GM18861 (cell line): ENCODE measurements around the gene IRF9.

Experiments used
- ATAC-seq: cut with Tn5 transposase; IDR thresholded peaks from one replicate; pipeline ENCODE4 v1.9.1; 2021; ENCODE audit not compliant: unreplicated experiment

IRF9 gene

DNA sequence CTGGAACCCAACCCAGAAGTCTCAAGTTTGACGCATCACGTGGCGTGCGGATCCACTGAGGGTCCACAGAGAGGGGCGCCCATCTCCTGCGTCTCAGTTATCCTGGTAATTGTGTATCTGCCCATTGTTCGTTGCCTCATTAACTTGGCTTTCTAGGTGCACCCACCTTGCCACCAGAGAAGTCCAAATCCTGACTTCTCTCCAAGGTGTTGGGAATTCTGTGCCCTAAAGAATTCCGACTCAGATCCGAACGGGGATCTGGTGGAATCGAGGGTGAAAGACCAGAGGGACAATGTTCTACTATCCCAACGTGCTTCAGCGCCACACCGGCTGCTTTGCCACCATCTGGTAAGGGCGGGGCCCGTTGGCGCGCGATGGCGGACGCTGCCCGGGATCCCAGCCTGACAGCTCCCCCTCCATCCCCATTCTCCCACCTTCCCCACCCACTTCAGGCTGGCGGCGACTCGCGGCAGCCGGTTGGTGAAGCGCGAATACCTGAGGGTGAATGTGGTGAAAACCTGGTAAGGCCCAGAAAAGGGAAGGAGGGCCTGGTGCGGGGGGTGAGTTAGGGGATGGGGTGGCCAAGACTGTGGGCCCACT, 11.3 kb downstream of the IRF9 start:
- ATAC-seq = no peak

DNA sequence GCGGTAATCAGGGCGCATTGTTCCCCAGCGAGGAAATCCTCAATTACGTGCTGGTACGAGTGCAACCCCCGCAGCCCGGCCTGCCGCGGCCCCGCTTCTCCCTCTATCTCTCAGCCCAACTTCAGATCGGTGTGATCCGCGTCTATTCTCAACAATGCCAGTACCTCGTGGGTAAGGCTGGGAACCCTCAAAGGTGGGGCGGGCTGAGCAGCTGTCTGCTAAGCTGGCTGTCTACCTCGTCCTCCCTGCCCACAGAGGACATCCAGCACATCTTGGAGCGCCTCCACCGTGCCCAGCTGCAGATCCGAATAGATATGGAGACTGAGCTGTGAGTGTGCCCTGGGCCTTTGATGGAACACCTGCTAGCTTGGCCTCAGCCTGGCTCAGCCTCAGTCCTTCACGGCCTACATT, 11.8 kb downstream of the IRF9 start:
- ATAC-seq = no peak

DNA sequence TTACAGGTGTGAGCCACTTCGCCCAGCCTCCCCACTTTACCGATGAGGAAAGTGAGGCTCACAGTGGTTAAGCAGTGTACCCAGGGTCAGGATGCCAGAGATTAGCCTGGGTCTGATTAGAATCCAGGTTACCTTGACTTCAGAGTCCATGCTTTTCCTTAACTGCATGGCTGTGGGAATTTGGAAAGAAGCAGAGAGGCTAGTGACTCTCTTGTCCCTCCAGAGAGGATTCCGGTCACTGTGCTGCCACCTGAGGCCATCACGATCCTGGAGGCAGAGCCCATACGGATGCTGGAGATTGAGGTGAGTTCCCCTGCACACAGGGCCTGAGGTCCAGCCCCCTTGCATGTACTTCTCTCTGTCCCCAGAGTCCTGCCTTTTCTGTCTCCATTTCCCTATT, 15.5 kb downstream of the IRF9 start:
- ATAC-seq = no peak

DNA sequence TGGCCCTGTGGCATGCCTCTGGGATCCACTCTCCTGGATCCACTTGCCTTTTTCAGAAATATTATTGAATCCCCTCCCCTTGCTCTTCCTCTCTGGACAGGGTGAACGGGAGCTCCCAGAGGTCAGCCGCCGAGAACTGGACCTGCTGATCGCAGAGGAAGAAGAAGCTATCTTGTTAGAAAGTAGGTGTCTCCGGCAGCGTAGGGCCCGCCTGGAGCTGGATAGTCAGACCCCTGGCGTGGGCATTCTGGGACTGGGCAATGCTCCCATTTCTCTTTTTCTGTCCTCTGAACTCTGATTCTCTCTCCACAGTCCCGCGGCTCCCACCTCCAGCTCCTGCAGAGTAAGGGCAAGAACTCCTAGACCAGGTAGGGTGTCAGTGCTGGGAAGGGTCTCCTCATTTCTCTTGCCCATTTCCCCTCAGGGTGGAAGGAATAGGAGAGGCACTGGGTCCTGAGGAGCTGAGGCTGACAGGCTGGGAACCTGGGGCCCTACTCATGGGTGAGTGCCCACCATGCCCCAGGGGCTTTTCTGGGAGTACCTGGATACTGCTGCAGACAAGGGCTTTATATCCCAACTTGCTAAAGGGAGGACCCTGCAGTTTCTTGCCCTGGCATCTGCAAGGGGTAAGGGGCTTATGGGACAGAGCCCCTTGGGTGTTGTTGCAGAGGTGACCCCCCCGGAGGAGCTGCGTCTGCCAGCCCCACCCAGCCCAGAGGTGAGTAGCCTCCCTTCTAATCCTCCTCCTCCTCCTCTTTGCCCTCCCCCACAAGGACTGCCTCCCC, 16.2 kb downstream of the IRF9 start:
- ATAC-seq = no peak

DNA sequence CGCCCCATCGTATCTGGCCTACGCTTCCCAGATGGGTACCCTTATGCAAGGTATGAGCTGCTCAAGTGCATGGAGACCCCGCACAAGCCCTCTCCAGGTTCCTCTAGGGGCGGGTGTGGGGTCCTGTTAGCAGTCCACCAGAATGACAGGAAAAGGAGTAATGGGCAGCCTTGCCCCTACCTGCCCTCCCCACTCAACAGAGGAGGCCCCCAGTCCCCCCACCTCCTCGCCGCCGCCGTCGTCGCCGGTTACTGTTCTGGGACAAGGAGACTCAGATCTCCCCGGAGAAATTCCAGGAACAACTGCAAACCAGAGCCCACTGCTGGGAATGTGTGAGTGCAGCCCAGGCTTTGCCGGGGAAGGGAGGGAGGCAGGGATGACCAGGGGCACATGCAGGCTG, 16.8 kb downstream of the IRF9 start:
- ATAC-seq = no peak

DNA sequence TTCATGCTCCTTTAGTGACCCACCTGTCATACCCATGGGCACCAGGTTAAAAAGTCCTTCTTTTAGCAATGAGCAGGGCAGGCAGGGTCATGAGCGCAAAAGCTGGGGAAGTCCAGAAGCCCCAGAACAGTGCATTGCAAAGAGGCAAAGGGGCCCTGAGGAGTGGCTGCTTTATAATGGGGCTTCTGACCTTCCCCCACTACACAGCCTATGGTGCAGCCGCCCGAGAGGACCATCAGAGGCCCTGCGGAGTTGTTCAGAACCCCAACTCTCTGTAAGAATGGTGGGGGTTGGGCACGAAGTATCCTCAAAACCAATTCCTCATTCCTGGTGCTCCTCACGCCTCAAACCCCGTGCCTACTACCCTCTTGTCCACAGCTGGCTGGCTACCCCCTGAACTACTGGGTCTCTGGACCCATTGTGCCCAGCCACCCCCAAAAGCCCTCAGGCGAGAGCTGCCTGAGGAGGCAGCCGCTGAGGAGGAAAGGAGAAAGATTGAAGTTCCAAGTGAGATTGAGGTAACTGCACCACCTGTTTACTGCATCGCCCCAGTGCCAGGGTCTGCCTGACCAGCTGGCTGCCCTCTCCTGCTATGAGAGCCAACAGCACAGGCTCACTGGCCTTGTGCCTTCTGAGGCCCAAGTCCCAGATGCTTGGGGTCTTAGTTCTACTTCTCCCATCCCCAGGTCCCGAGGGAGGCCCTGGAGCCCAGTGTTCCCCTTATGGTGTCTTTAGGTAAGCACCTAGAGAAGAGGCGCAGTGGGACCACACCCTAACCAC, 17.5 kb downstream of the IRF9 start:
- ATAC-seq = no peak

DNA sequence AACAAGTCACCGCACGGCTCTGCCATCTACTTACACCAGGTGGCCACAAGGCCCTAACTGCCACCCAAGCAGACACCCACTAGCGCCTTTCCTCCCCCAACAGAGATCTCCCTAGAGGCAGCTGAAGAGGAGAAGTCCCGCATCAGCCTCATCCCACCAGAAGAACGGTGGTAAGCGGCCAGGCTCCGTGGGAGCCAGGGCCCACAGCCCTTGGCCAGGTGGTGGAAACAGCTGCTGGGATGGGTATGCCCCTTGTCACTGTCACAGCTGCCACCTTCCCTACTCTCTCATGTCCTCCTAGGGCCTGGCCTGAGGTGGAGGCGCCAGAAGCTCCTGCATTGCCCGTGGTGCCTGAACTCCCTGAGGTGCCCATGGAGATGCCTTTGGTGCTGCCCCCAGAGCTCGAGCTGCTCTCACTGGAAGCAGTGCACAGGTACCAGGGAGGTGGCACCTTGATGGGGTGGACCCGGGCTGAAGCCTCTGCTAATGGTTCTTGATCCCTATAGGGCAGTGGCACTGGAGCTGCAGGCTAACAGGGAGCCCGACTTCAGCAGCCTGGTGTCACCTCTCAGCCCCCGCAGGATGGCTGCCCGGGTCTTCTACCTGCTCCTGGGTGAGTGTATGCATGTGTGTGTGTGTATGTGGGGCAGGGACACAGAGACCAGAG, 18.4 kb downstream of the IRF9 start:
- ATAC-seq = no peak

DNA sequence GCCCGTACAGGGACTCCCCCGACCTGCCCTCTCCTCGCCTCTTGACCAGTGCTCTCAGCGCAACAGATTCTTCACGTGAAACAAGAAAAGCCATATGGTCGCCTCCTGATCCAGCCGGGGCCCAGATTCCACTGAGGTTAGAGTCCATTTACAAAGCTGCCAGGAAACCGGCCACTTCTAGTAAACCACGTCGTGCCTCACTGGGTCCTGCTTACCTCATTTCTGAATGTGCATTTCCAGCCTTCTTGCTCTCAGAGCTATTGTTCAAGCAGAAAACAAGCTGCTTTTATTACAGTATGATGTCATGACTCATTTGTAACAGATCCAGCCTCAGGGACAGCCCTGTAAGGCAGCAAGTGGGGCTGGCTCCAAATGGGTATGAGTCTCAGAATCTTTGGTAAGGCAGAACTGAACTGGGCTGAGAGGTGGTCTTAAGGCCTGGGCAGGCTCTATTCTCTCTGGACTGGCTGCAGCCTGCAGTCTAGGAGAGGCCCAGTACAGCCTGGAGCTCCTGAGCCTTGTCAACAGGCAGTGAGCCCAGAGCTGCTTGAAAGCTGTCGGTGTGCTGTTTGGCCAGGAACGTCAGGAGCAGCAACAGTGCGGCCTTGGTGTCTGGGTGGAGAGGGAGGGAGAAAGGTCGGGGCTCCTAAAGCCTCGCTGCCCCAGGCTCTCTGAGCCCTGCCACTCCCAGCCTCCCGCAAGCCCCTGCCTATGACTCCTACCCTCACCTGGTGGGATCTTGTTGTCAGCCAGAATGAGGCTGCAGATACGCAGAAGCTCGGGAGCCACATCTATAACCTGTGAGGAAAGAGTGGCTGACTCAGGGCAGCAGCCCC, 19.1 kb downstream of the IRF9 start:
- ATAC-seq = no peak

DNA sequence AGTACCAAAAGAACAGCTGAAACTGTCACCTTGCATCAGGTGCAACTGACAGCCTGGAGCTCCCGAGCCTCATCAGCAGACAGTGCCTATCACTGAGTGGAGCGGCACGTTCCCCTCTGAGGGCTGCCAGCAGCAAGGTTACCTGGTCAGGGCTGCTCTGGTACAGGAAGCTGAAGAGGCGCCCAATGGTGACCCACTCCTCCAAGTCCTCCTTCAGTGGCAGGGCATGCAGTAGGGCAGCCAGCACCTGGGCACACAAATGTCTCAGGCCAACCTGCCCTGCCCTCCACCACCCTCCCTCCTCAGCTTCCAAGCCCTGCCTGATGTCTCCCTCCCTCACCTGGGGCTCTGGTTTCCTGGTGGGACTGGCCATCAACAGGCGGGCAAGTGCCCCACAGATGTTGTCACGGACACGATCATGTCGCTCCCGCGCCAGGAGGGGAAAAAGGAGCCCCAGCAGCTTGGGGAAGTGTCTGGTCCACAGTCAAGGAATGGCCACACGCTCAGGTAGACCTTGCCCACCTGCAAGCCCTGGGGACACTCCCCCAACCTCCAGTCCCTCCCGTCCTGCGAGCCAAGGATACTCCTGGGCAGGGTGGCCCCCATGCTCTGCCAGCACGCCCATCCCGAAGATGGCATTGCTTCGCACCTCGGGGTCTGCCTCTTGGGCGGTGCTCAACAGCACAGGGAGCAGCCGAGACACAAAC, 20.5 kb downstream of the IRF9 start:
- no peak for ATAC-seq

DNA sequence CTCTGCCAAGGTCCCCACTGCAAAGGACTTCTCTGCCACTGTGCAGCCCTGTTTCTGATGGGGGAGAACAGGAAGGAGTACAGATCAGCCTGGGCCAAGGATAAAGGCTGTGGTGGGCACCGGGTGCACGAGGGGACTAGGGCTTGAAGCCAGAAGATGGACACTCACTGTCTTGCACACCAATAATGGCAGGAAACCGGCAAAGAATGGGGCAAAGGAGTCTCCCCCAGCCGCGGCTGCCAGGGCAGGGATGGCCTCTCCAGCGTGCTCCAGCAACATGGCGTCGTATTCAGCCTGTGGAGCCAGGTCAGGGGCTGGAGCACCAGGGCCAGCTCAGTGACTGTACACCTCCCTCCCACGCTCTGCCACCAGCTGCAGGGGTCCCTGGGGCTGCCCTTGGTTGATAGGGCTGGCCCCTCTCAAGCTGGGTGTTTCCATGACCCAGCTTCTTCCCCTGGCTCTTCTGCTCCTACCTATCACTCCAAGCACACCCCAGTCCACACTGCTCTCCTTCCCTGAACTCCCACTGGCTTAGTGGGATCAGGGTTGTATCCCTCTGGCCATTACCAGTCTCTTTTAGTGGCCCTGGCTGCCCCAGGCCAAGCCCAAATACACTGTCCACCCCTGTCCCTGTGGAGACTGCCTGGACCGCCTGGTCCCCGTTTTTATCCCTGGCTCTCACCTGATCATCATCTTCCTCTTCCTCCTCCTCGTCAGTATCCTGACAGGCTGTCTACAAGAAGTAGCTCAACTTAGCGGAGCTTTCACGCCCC, 21.2 kb downstream of the IRF9 start:
- no peak for ATAC-seq

DNA sequence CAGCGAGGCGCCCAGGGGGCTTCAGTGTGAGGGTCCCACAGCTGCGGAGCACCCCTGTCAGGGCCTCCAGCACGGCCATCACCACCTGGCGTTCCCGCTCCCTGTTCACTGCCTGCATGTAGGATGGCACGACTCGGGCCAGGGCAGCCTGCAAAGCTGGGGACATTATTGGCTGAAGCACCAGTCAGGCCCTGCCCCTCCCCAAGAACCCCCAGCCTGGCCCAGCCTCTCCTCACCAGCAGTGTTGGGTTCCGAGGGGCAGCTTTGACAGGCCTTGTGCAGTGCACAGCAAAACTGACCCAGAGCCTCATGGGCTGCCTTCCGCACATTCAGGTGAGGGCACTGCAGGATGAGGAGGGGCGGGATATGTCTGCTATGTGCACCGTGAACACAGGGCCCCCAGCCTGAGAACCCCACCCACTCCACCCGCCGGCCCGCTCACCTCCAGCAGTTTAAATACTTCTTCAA, 22.0 kb downstream of the IRF9 start:
- ATAC-seq = no peak

DNA sequence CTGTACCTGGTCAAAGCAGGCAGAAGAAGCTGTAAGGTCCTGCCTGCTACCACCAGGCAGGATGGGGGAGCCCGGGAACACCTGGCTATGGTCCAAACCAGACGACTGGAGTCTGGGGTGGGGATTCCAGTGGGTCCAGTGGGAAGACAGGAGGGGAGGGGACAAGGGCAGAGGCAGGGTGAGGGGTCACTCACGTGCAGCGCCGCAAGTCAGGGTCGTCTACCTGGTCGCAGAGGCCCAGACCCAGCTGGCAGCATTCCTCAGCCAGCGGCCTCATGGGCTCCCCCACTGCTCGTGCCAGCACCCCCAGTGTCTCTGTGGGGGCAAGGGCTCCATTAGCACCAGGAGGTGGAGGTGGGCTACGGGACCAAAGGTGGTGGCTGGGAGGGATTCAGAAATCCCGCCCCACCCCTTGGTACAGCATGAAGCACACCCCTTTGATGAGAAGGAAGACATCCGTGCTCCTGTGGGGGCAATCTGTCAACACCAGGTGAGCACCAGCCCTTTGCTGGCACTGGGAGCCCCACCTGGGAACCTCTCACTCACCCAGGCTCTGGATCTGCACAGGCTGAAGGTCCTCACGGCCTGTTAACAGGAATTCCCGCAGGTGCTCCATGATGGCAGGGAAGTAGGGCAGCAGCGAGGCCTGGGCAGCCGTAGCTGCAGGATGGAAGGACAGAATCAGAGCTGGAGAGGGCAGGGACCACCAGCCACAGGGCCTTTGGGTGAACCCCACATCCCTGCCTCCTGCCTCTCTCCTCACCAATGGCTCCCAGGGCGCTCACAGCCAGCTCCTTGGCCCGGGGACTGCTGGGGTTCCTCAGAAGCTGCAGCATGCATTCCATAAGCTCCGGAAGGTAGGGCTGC, 23.3 kb downstream of the IRF9 start:
- ATAC-seq = no peak

DNA sequence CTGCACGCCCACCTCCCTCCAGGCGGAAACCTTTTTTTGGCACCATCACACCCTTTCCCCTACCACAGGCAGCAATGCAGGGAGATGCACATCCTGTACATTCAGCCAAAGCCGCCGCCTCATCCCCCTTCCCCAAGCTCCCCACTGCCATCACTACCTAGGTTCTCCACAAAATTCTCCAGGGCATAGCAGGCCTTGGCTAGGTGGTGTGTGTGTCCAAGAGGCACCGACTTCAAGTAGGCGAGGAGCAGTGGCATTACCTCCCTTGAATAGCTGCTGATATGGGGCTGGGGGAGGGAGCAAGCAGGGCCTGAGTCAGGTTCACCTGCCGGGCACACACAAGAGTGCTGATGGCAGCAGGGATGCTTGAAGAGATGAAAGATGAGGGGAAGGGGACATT, 24.0 kb downstream of the IRF9 start:
- ATAC-seq = no peak

DNA sequence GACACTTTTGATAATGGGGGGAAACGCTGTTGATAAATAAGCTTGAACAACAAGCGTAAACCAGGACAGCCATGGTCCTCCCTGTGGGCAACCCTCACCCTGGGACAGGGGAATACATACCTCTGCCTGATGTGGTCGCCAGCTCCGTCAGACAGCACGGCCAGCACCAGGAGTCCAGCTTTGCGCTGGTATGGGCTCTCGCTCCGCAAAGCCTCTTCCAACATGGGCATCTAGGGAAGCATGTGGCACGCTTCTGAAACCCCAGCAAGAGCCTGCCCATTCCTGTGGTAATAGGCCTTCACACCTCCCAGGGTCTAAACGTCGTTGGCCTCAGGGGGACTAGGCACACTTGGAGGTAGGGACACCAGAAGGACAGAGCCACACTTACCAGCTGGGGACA, 24.7 kb downstream of the IRF9 start:
- no peak for ATAC-seq

DNA sequence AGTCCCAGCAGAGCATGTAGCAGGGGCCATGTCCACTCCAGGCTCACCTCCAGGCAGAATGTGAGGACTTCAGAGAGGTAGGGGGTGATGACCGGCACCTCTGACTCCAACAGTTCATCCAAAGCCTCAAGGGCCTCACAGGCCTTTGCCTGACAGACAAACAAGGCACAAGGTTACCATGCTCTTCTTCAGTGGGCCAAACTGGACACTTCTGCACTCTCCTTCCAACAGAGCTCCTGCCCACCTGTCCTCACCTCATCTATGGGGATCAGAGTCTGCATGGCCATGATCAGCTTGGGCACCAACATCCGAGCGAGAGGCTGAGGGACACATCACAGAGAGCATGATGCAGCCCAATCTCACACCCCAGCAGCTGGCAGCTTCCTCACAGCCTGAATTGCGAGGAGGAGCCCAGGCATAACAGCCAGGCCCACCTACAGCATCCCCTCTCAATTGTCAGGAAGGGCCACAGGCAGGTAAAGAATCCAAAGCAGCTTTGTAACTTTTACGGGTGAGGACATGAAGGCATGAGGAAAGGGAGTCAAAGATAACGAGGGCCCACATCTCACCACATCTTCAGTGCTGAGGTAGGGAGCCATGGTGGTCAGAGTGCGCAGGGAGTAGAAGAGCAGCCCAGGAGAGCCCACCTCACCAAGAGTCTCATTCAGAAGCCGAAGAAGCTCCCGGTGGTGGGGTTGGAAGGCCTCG, 25.9 kb downstream of the IRF9 start:
- ATAC-seq = no peak

DNA sequence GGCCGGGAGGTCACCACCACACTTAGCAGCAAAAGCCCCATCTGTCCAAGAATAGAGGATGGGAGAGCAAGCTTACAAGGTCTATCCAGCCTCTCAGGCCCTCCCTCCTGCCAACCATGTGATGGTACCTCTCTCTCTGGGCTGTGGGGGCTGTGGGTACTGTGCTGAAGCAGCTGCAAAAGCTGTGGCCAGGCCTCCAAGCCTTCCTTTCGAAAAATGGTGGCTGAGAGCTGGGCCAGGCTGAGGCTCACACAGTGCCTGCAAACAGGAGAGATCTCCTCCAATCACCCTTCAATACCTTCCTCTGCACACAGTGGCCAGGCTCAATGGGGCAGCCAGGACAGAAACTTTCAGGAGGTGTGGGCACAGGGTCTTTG, 26.5 kb downstream of the IRF9 start:
- ATAC-seq = no peak

DNA sequence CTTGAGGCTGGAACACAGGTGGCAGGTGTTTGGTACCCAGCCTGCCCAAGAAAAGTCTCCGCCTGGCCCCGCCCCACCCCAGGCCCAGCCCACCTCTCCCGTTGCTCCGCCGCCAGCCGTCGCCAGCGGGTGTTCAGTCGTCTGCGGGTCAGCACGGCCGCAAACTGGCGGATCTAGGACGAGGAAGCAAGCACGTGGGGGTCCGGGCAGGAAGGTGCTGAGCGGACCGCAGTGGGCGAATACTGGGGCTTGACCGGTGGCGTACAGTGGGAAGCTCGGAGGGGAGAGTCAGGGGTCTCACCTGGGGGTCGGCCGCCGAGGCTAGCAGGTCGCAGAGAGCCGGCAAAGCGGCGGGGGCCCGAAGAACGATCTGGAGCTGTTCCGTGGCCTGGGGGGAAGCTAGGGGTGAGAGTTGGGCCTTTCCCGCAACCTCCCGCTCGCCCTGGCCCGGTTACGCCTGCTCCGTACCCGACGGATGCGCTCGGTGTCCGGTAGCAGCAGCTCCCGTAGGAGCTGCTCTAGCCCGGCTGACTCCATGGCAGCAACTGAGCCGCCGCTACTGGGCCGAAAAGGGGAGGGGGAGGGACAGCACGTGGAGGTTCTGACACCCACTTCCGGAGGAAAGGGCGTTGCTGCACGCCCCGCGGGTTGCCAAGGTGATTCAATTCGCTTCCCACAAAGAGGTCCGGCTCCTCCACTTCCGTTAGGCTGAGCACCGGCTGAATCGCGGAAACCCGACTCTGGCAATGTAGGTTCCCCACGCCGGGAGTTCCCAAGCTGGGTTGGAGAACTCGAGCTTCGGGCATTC, 27.4 kb downstream of the IRF9 start, which contains the start of gene IPO4:
Gene IPO4, minus strand, starts transcription at position 566 of the 808 bp plus-strand sequence. Its CDS starts 29 bp downstream, at position 537.
- ATAC-seq = peak; percentile 82
